B cell (primary cell): Measurements from ENCODE around the gene CTXND1.

Source experiments
- EZH2 ChIP-seq: IDR thresholded peaks from 2 replicates; pipeline ENCODE4 v1.6.1; 2012; ENCODE audit warnings: borderline replicate concordance, low read depth, mild to moderate bottlenecking, moderate library complexity, low read length; ENCODE audit not compliant: insufficient read depth, poor library complexity, severe bottlenecking
- TF ChIP-seq, protein P1 (sequence below): fragments of 200-600 bp; IDR thresholded peaks from one replicate; pipeline ENCODE4 v1.8.0; 2022; ENCODE audit warnings: antibody characterized with exemption, mild to moderate bottlenecking

- TF ChIP-seq, protein P1, sequence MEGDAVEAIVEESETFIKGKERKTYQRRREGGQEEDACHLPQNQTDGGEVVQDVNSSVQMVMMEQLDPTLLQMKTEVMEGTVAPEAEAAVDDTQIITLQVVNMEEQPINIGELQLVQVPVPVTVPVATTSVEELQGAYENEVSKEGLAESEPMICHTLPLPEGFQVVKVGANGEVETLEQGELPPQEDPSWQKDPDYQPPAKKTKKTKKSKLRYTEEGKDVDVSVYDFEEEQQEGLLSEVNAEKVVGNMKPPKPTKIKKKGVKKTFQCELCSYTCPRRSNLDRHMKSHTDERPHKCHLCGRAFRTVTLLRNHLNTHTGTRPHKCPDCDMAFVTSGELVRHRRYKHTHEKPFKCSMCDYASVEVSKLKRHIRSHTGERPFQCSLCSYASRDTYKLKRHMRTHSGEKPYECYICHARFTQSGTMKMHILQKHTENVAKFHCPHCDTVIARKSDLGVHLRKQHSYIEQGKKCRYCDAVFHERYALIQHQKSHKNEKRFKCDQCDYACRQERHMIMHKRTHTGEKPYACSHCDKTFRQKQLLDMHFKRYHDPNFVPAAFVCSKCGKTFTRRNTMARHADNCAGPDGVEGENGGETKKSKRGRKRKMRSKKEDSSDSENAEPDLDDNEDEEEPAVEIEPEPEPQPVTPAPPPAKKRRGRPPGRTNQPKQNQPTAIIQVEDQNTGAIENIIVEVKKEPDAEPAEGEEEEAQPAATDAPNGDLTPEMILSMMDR = no peak
- TF ChIP-seq EZH2 = no peak
These were observed 92.7 kb downstream of the CTXND1 start for GRCh38 chr15:80159301-80159700.
